Lung (tissue), 12 donors: ENCODE data around the gene TBX4. TPM values are rescaled to one million over a fixed set of nuclear protein-coding genes. Genes with fewer than 3 reads are reported as not detected.
"Not testable (repeated sequence)": the region's sequence is repeated elsewhere in the genome, so short reads cannot be mapped to it uniquely, and the experiment has no call there.

Source experiments
- ATAC-seq: fragments of 200-7000 bp; cut with Tn5 transposase; one replicate; pipeline ENCODE4 v1.9.1; 2020; ENCODE audit warnings: moderate number of reproducible peaks; ENCODE audit not compliant: insufficient read depth, low FRiP score
- DNase-seq, 3 donors: peaks; one replicate each; pipeline ENCODE4 v3.0.0-alpha.2; 2013 to 2017
- H3K27ac ChIP-seq, 2 donors: one replicate each; pipeline ENCODE4 v1.5.1; 2013; ENCODE audit warnings: mild to moderate bottlenecking in 2 of 2, moderate library complexity in 2 of 2, control low read depth in 1 of 2, inconsistent platforms in 1 of 2, low read depth in 1 of 2, low read length in 1 of 2
- H3K27me3 ChIP-seq, 3 donors: one replicate each; pipeline ENCODE4 v1.5.1; 2013; ENCODE audit warnings: low read length in 2 of 3; ENCODE audit not compliant: control insufficient read depth in 3 of 3, insufficient read depth in 3 of 3
- H3K36me3 ChIP-seq, 4 donors: one replicate each; pipeline ENCODE4 v1.5.1; 2013; ENCODE audit warnings: low read length in 4 of 4, mild to moderate bottlenecking in 1 of 4, moderate library complexity in 1 of 4; ENCODE audit not compliant: control insufficient read depth in 4 of 4, insufficient read depth in 4 of 4
- H3K4me1 ChIP-seq, 5 donors: one replicate each; pipeline ENCODE4 v1.5.1; 2013; ENCODE audit warnings: low read length in 5 of 5, mild to moderate bottlenecking in 2 of 5, moderate library complexity in 1 of 5; ENCODE audit not compliant: control insufficient read depth in 5 of 5, insufficient read depth in 5 of 5
- H3K4me3 ChIP-seq: one replicate; pipeline ENCODE4 v1.5.1; 2013; ENCODE audit warnings: mild to moderate bottlenecking, control low read depth, moderate library complexity
- H3K9ac ChIP-seq, 2 donors: one replicate each; pipeline ENCODE4 v1.5.1; 2013; ENCODE audit warnings: low read length in 2 of 2, control low read depth in 1 of 2; ENCODE audit not compliant: insufficient read depth in 1 of 2
- H3K9me3 ChIP-seq, 4 donors: one replicate each; pipeline ENCODE4 v1.5.1; 2013; ENCODE audit warnings: low read length in 3 of 4, mild to moderate bottlenecking in 1 of 4, moderate library complexity in 1 of 4; ENCODE audit not compliant: control insufficient read depth in 4 of 4, insufficient read depth in 3 of 4
- CTCF ChIP-seq: IDR thresholded peaks from 2 replicates; pipeline ENCODE4 v1.5.1; 2012; ENCODE audit warnings: mild to moderate bottlenecking; ENCODE audit errors: control extremely low read depth, extremely low read depth
- WGBS, 2 donors: extraction: QIAGEN DNeasy Blood & Tissue Kit; methylation state at CpG; one replicate each; pipeline ENCODE4 v1.1.7; 2013; 5-methylcytosine and 5-hydroxymethylcytosine counted together
- polyA plus RNA-seq, 2 donors: library from polyadenylated mRNA; stranded (reverse); fragments of 200-250 nt; gene quantifications; one replicate each; pipeline ENCODE4 v1.2.1, GENCODE V29; 2013
- total RNA-seq, 2 donors: library from RNA; depleted of rRNA in 1 of 2; stranded (reverse); fragments of >200 nt in 1 of 2; gene quantifications; one replicate each; pipeline ENCODE4 v1.2.1, GENCODE V29; 2014 to 2021
- donor health status: control.
- donor health status: control.
- donor health status: Bipolar disorder and iron deficiency.
- donor health status: healthy.
- donor health status: DM: yes; HTN: yes; CAD: no.

Gene TBX4
- total and polyA plus RNA-seq, 4 donors, result 6.1 to 53.7 (median 22.0) TPM

- Histone ChIP-seq H3K27ac (no peak overlapping the region), H3K4me1 (peaks cover 0 to under 1% (median 0%) of the 10 kb centered on the region in 5 donors), H3K36me3 (no peaks in the 10 kb centered on the region), H3K9ac (no peak overlapping the region), H3K4me3 (no peak overlapping the region), H3K27me3 (peaks cover 0 to 2% (median 0%) of the 10 kb centered on the region in 3 donors), H3K9me3 (no peaks in the 10 kb centered on the region)
- no peak for ATAC-seq
- TF ChIP-seq CTCF, result no peak
- DNase-seq, result no peak
- WGBS, 2 donors, result 72 to 79% methylated on average over 6 of the region's 6 CpGs
These were observed 7.4 kb upstream of the TBX4 start for GRCh38 chr17:61444831-61445230.

DNA sequence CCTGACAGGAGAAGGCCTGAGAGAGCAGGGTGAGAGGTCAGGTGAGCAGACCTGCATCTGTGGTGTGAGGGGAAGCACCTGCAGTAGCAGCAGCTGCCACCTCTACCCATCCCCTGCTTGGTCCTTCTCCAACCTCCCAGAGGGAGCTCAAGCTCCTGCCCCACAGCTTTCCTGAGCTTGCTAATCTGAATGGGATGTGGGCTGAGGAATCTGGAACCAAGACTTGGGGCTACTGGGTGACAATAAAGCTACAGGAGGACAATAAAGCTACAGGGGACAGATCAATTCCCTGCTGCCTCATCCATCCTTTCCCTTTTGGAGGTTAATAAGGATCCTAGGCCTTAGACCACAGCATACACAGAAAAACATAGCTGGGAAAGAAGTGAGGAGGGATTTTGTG is 4.9 kb upstream of the TBX4 start:
- Histone ChIP-seq H3K9ac (no peak overlapping the region), H3K36me3 (peaks cover 0 to under 1% (median 0%) of the 10 kb centered on the region in 4 donors), H3K4me3 (no peak overlapping the region), H3K9me3 (no peaks in the 10 kb centered on the region), H3K27me3 (peaks cover 0 to 10% (median 7%) of the 10 kb centered on the region in 3 donors), H3K4me1 (peaks cover 0 to 16% (median 11%) of the 10 kb centered on the region in 5 donors), H3K27ac (no peak overlapping the region)
- DNase-seq (no peak), ATAC-seq (no peak)
- no peak for TF ChIP-seq CTCF

DNA sequence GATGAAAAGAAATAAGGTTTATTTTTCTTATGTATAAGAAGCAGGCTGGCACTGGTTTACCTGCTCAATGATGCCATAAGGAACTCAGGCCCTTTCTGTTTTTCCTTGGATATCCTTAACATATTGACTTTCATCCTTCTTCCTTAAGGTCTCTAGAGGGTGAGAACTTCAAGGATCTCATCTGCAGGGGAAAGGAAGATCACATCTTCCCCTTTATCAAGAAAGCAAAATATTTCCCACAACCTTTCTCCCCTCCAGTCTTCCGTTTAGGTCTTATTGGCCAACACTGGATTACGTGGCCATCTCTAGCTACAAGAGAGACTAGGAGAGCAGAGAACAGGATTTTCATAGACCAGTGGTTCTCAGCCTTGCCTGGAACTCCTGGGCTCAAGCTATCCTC is 4.2 kb upstream of the TBX4 start:
- Histone ChIP-seq H3K9me3 (no peaks in the 10 kb centered on the region), H3K4me1 (peaks cover 0 to 16% (median 11%) of the 10 kb centered on the region in 5 donors), H3K27ac (no peak overlapping the region), H3K27me3 (peaks cover 0 to 17% (median 7%) of the 10 kb centered on the region in 3 donors), H3K4me3 (no peak overlapping the region), H3K36me3 (peaks cover 0 to 7% (median 0%) of the 10 kb centered on the region in 4 donors), H3K9ac (no peak overlapping the region)
- no peak for DNase-seq
- ATAC-seq, result no peak
- TF ChIP-seq CTCF, result no peak
- WGBS, 2 donors, result 78 to 82% methylated on average over 2 of the region's 2 CpGs

GRCh38 chr17:61449140-61449539 is 3.1 kb upstream of the TBX4 start:
- H3K9me3 ChIP-seq, DNase-seq, H3K27ac ChIP-seq, H3K4me3 ChIP-seq, ATAC-seq, H3K9ac ChIP-seq: not testable (repeated sequence)
- H3K4me1 ChIP-seq, result peaks cover 0 to 16% (median 11%) of the 10 kb centered on the region in 5 donors
- peaks cover 0 to 15% (median 3%) of the 10 kb centered on the region in 4 donors for H3K36me3 ChIP-seq
- whole genome bisulfite sequencing, 2 donors, result 85 to 96% methylated on average over 4 of the region's 4 CpGs
- H3K27me3 ChIP-seq, result peaks cover 0 to 28% (median 14%) of the 10 kb centered on the region in 3 donors
